ENCODE measurements around the gene GRAP2. TPM values are rescaled to one million over a fixed set of nuclear protein-coding genes. Genes with fewer than 3 reads are reported as not detected.

Gene GRAP2
- total RNA-seq, 4 donors from 2014 or later, result 0.76 to 11.1 (median 1.1) TPM

DNA sequence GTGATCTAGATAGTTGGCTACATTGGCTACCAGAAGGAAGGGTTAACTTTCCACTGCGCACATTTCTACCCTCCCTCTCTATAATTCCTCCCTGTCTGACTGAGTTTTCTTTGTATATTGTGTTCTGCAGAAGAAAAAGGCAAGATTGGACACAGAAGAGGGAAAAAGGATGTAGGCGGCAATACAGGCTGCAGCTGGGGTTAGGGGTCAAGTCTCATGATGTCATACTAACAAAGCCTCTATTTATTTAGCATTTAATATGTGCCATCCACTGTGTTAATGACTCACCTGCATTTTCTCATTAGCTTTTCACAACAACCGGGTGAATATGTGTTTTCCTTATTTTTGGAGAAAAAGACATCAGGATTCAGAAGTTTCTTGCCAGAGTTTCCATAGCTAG is 95.8 kb downstream of the GRAP2 start:
- Histone ChIP-seq H3K9me3 (no peaks in the 10 kb centered on the region), H3K27me3 (peaks cover 0 to 40% (median 0%) of the 10 kb centered on the region in 4 donors), H3K27ac (peak overlapping the region; percentile 84 to 95 (median 94)), H3K4me1 (peaks cover 17 to 80% (median 38%) of the 10 kb centered on the region in 3 donors), H3K36me3 (peaks cover 0 to 10% (median 0%) of the 10 kb centered on the region in 3 donors), H3K4me3 (peak overlapping the region; percentile 56 to 73 (median 72))
- TF ChIP-seq, protein P1, sequence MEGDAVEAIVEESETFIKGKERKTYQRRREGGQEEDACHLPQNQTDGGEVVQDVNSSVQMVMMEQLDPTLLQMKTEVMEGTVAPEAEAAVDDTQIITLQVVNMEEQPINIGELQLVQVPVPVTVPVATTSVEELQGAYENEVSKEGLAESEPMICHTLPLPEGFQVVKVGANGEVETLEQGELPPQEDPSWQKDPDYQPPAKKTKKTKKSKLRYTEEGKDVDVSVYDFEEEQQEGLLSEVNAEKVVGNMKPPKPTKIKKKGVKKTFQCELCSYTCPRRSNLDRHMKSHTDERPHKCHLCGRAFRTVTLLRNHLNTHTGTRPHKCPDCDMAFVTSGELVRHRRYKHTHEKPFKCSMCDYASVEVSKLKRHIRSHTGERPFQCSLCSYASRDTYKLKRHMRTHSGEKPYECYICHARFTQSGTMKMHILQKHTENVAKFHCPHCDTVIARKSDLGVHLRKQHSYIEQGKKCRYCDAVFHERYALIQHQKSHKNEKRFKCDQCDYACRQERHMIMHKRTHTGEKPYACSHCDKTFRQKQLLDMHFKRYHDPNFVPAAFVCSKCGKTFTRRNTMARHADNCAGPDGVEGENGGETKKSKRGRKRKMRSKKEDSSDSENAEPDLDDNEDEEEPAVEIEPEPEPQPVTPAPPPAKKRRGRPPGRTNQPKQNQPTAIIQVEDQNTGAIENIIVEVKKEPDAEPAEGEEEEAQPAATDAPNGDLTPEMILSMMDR (IDR thresholded peaks at IDR 0.05), result no peak
- TF ChIP-seq POLR2A (IDR thresholded peaks at IDR 0.05), result no peak
- WGBS, 2 donors, result 40 to 52% methylated on average over 3 of the region's 3 CpGs
- intact Hi-C loops (cut with DNase I), result no loop called here
- DNase-seq, result no peak

DNA sequence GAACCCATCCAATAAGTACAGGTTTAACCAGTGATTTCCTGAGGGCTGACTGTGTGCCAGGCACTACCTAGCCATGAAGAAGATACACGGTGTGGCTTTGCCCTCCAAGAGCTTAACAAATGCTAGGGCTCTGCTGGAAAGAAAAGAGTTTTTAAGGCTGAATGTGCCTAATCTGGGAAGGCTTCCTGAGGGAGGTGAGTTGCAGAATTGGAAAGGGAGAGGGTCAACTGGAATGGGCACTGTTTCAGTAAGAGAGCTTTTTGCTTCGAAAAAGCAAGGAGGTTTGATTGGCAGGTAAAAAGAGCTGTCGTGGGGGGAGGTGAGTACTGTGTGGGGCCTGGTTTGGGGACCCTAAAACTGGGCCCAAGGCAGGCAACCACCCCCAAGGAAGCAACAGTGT is 96.5 kb downstream of the GRAP2 start:
- Histone ChIP-seq H3K4me1 (peaks cover 24 to 86% (median 38%) of the 10 kb centered on the region in 3 donors), H3K4me3 (peak overlapping the region; percentile 56 to 73 (median 72))

DNA sequence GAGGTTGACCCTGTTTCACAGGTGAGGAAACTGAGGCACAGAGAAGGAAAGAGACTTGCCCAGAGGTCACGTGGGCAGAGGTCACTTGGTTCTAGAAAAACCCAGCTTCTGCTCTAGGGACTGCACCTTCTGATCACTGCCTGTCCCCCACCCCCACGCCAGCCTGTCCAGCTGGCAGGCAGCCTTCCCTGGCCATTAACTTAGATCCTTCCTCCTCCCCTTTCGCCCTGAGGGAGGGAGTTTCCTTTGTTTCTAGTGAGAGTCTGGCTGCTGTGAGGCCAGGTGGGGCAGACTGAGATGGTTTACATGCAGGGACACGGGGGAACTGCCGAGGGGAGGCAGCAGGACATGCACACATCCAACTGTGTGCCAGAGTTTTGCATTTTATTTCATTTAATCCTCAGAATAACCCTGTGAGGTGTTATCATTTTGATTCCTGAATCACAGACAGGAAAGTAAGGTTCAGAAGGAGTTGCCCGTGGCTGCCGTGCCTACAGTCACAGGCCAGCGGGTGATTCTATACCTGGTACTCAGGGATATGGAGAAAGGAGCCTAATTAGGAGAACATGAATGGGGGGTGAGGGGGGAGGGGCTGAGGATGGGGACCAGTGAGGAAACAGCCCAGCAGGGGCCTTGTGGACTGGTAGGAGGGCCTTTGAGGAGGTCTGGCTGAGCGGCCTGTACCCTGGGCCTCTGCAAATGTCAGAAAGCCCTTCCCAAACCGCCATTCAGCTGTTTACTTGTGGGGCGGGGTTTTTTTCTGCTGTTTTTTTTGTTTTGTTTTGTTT is 97.2 kb downstream of the GRAP2 start:
- Histone ChIP-seq H3K4me1 (peaks cover 25 to 94% (median 44%) of the 10 kb centered on the region in 3 donors), H3K9me3 (no peaks in the 10 kb centered on the region), H3K36me3 (peaks cover 0 to 10% (median 0%) of the 10 kb centered on the region in 3 donors), H3K27me3 (peaks cover 0 to 32% (median 0%) of the 10 kb centered on the region in 4 donors), H3K4me3 (peak overlapping the region in 3 of 4 donors; percentile 56 to 73 (median 70)), H3K27ac (peak overlapping the region; percentile 35 to 95 (median 94))
- 40 to 49% methylated on average over 4 to 6 of the region's 11 CpGs for WGBS, 2 donors
- TF ChIP-seq POLR2A (IDR thresholded peaks at IDR 0.05), result no peak
- TF ChIP-seq, protein P1 (IDR thresholded peaks at IDR 0.05), result no peak
- no peak for DNase-seq
- intact Hi-C loops (cut with DNase I), result no loop called here

More for the DNA sequence above, 96.5 kb downstream of the GRAP2 start:
- Histone ChIP-seq H3K36me3 (peaks cover 0 to 10% (median 0%) of the 10 kb centered on the region in 3 donors), H3K27me3 (peaks cover 0 to 38% (median 0%) of the 10 kb centered on the region in 4 donors), H3K27ac (peak overlapping the region; percentile 35 to 95 (median 94)), H3K9me3 (no peaks in the 10 kb centered on the region)
- no peak for DNase-seq
- intact Hi-C loops (cut with DNase I), result no loop called here
- TF ChIP-seq, protein P1 (IDR thresholded peaks at IDR 0.05), result no peak
- no peak for TF ChIP-seq POLR2A (IDR thresholded peaks at IDR 0.05)
- WGBS, 2 donors, result 35 to 46% methylated on average over 3 of the region's 3 CpGs

DNA sequence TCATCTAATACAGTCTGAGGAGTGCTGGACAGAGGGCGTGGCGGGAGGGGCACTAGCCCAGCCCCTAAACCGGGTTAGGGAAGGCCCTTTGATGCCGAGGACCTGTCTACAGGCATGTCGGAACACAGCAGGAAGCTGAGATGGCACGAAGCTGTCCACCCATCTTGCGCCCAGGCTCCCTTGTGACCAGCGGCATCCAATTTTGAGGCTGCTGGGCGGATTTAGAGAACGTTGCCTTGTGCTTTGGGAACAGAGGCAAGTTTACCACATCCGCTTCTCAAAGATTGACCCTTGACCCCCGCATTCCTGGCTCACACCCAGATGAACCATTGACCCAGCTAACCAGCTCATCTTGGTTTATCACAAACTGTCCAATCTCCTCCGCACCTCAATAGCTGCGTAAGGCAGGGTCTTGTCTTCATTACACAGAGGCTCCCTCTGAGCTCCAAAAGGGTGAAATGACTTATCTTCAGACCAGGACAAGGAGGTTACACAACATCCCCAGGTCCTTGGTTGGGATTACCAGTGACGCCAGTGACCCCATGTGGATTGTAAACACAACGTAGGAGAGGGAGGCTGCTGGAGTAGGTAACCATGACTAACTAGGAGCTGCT is 98.4 kb downstream of the GRAP2 start:
- H3K4me3 ChIP-seq, result peak overlapping the region in 2 of 4 donors; percentile 70 to 73
- H3K36me3 ChIP-seq, result peaks cover 0 to 10% (median 0%) of the 10 kb centered on the region in 3 donors
- no peak for TF ChIP-seq POLR2A (IDR thresholded peaks at IDR 0.05)
- TF ChIP-seq, protein P1 (IDR thresholded peaks at IDR 0.05), result no peak
- DNase-seq, result no peak
- 43 to 48% methylated on average over 13 to 16 of the region's 16 CpGs for WGBS, 2 donors
- H3K27me3 ChIP-seq, result peaks cover 0 to 28% (median 0%) of the 10 kb centered on the region in 4 donors
- intact Hi-C loops (cut with DNase I), result no loop called here
- peak overlapping the region; percentile 8 to 95 (median 94) for H3K27ac ChIP-seq
- H3K9me3 ChIP-seq, result no peaks in the 10 kb centered on the region
- H3K4me1 ChIP-seq, result peaks cover 25 to 97% (median 45%) of the 10 kb centered on the region in 3 donors

DNA sequence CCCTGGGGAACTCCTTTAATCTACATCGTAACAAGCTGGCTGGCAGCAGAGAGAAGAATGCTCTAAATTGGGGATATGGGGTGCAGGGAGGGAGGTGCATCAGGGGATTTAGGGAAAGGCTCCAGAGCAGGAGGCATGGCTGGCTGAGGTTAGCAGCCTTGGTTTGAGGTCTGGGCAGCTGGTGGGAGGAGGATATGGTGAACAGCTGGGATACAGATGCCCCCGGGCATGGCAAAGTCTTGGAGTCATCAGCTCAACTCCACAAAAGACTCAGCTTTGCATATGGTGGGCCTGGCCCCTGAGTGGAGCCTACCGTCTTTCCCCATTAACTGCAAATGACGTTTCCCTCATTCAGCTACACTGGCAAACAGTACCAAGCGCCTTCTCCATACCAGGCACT is 99.3 kb downstream of the GRAP2 start:
- Histone ChIP-seq H3K36me3 (peaks cover 0 to 10% (median 0%) of the 10 kb centered on the region in 3 donors), H3K4me1 (peaks cover 26 to 99% (median 52%) of the 10 kb centered on the region in 3 donors), H3K9me3 (no peaks in the 10 kb centered on the region), H3K4me3 (no peak overlapping the region), H3K27me3 (peaks cover 0 to 19% (median 0%) of the 10 kb centered on the region in 4 donors), H3K27ac (peak overlapping the region; percentile 8 to 94 (median 78))
- DNase-seq, result no peak
- TF ChIP-seq, protein P1 (IDR thresholded peaks at IDR 0.05), result no peak
- no peak for TF ChIP-seq POLR2A (IDR thresholded peaks at IDR 0.05)
- WGBS, 2 donors, result 55 to 73% methylated on average over 4 to 5 of the region's 5 CpGs
- intact Hi-C loops (cut with DNase I), result no loop called here
